Common myeloid progenitor, CD34-positive (primary cell): ENCODE measurements around the gene CCDC158.

Experiments used
- CTCF ChIA-PET: fragments of 350-600 bp; sonication (Branson Sonifier 250); formaldehyde crosslinking; loops from one replicate; lab custom pipeline; 2021; ENCODE audit warnings: antibody characterized with exemption; lab: Charles Lee
- POLR2A ChIA-PET: fragments of 350-600 bp; sonication (Branson Sonifier 250); formaldehyde crosslinking; loops from one replicate; lab custom pipeline; 2021; ENCODE audit warnings: antibody characterized with exemption; lab: Charles Lee
- DNase-seq, 3 donors: peaks; one replicate each; pipeline versions ENCODE4 v3.0.0 to v3.0.0-alpha.2; 2013
- H3K27ac ChIP-seq, 2 experiments: 1 replicate in 1 of 2; 2 replicates in 1 of 2; pipeline ENCODE4 v1.7.0; 2013; ENCODE audit warnings: inconsistent platforms in 2 of 2, low read length in 2 of 2, mild to moderate bottlenecking in 2 of 2, low read depth in 1 of 2, moderate library complexity in 1 of 2; ENCODE audit not compliant: severe bottlenecking in 2 of 2, insufficient read depth in 1 of 2, poor library complexity in 1 of 2
- H3K27me3 ChIP-seq, 5 experiments: replicated peaks in 2 of 5; 1 replicate in 3 of 5; 2 replicates in 2 of 5; pipeline versions ENCODE4 v1.6.1 to v1.7.0; 2013; ENCODE audit warnings: low read length in 4 of 5, mild to moderate bottlenecking in 2 of 5, moderate library complexity in 2 of 5, inconsistent platforms in 1 of 5; ENCODE audit not compliant: insufficient read depth in 5 of 5, control insufficient read depth in 4 of 5
- H3K36me3 ChIP-seq, 4 experiments: 1 replicate in 2 of 4; 2 replicates in 2 of 4; pipeline versions ENCODE4 v1.6.1 to v1.7.0; 2013; ENCODE audit warnings: low read length in 3 of 4, control low read depth in 1 of 4, mild to moderate bottlenecking in 1 of 4; ENCODE audit not compliant: control insufficient read depth in 4 of 4, insufficient read depth in 4 of 4
- H3K4me1 ChIP-seq, 4 experiments: 1 replicate in 3 of 4; 2 replicates in 1 of 4; pipeline versions ENCODE4 v1.6.1 to v1.7.1; 2013; ENCODE audit warnings: low read length in 3 of 4, mild to moderate bottlenecking in 3 of 4, control low read depth in 1 of 4, inconsistent platforms in 1 of 4, moderate library complexity in 1 of 4; ENCODE audit not compliant: control insufficient read depth in 4 of 4, insufficient read depth in 4 of 4; ENCODE audit errors: control extremely low read depth in 1 of 4
- H3K4me3 ChIP-seq, 7 experiments: 1 replicate in 4 of 7; 2 replicates in 3 of 7; pipeline versions ENCODE4 v1.5.1 to v1.7.0; 2013; ENCODE audit warnings: mild to moderate bottlenecking in 7 of 7, low read length in 6 of 7, moderate library complexity in 6 of 7, inconsistent platforms in 2 of 7, low read depth in 2 of 7, control low read depth in 1 of 7; ENCODE audit not compliant: insufficient read depth in 4 of 7, control insufficient read depth in 1 of 7; ENCODE audit errors: extremely low read depth in 1 of 7
- H3K9me3 ChIP-seq, 5 experiments: 1 replicate in 4 of 5; 2 replicates in 1 of 5; pipeline versions ENCODE4 v1.6.1 to v1.7.1; 2013; ENCODE audit warnings: low read length in 4 of 5, mild to moderate bottlenecking in 2 of 5, inconsistent platforms in 1 of 5, low read depth in 1 of 5, moderate library complexity in 1 of 5; ENCODE audit not compliant: control insufficient read depth in 4 of 5, insufficient read depth in 2 of 5; ENCODE audit errors: control extremely low read depth in 1 of 5
- WGBS: methylation state at CpG from one replicate; pipeline ENCODE4 v1.1.5; 2013; ENCODE audit not compliant: insufficient coverage; 5-methylcytosine and 5-hydroxymethylcytosine counted together

Gene CCDC158

DNA sequence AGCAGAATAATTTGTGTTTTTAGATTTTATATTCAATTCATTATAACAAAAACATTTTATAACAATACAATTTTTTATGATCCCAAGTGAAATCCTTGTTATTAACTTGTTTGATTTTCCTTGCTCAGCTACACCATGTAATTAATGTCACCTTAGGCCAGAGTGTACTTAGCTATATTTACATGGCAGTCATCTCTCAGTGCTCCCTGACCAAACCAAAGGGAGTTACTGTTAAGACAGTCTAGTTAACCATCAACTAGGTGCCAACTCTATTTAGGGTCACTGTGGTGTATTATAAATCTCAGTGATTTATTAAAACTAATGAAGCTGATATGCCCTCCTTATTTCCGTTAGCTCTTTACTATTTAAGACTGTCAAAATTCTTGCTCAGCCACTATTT, 44.4 kb downstream of the CCDC158 start:
- no peak overlapping the region for H3K4me3 ChIP-seq
- no peaks in the 10 kb centered on the region for H3K36me3 ChIP-seq
- no peak overlapping the region for H3K27ac ChIP-seq
- H3K4me1 ChIP-seq = peaks cover 0 to 5% (median 1%) of the 10 kb centered on the region in 4 experiments
- ChIA-PET CTCF (interaction anchor here (0.6 to 9.1 kb wide), 15 partner anchors 8 to 196 kb away, joined by 3 to 186 read pairs (median 4); partner anchors contain the start of genes CCDC158 and STBD1), POLR2A (no interaction called here)
- H3K9me3 ChIP-seq = peaks cover 0 to 6% (median 0%) of the 10 kb centered on the region in 5 experiments
- no peaks in the 10 kb centered on the region for H3K27me3 ChIP-seq
- no peak for DNase-seq
- no CpG with 5 or more reads among the region's 1 CpG for WGBS

DNA sequence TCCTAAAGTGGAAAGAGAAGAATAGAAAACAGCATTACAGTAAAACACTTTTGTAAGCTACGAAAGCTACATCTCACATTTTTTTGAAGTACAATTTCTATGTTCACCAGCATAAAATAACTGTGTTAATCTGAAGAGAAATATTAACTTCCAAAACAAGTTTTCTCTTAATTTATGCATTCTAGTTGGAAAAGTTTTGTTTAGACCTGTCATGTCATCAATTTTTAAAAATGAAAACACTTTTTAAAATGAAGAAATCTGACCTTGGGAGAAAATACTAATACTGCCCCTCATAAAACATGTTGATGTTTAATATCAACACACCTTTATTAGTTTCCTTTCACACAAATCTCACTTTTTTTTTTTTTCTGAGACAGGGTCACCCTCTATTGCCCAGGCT, 45.2 kb downstream of the CCDC158 start:
- Histone ChIP-seq H3K9me3 (peaks cover 0 to 2% (median 0%) of the 10 kb centered on the region in 5 experiments), H3K36me3 (no peaks in the 10 kb centered on the region), H3K4me3 (no peak overlapping the region), H3K27me3 (no peaks in the 10 kb centered on the region), H3K4me1 (peaks cover 0 to 5% (median 1%) of the 10 kb centered on the region in 4 experiments), H3K27ac (no peak overlapping the region)
- ChIA-PET POLR2A (no interaction called here), CTCF (interaction anchor here (0.8 to 9.1 kb wide), 10 partner anchors 9 to 379 kb away, joined by 3 to 186 read pairs (median 4); partner anchors contain the start of gene STBD1)
- no peak for DNase-seq
- no CpG with 5 or more reads among the region's 1 CpG for WGBS

DNA sequence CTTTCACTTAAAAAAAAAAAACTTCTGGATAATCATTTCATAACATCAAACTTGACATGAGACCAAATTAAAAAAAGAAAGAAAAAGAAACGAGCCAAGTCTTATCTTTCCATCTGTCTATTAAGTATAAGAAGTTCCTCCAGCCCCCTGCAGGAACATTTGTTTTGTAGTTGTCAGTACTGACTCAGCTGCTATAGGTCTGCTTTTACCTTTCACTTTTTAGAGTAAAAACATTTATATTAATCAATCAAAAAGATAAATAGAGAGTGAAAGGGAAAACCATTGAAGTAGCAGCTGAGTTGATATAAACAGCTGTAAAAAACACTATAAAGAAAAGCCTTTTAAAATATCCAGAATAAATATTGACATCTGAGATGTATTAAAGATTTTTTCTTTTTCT, 46.1 kb downstream of the CCDC158 start:
- Histone ChIP-seq H3K27me3 (no peaks in the 10 kb centered on the region), H3K4me1 (peaks cover 0 to 5% (median 1%) of the 10 kb centered on the region in 4 experiments), H3K27ac (no peak overlapping the region), H3K9me3 (no peaks in the 10 kb centered on the region), H3K4me3 (peak overlapping the region in 1 of 7 experiments; percentile 6), H3K36me3 (no peaks in the 10 kb centered on the region)
- peak; percentile 41 to 67 (median 64) for DNase-seq
- ChIA-PET POLR2A (no interaction called here), CTCF (interaction anchor here (1.0 to 9.1 kb wide), 10 partner anchors 9 to 378 kb away, joined by 3 to 186 read pairs (median 4); partner anchors contain the start of gene STBD1)
- no CpG with 5 or more reads among the region's 1 CpG for WGBS

DNA sequence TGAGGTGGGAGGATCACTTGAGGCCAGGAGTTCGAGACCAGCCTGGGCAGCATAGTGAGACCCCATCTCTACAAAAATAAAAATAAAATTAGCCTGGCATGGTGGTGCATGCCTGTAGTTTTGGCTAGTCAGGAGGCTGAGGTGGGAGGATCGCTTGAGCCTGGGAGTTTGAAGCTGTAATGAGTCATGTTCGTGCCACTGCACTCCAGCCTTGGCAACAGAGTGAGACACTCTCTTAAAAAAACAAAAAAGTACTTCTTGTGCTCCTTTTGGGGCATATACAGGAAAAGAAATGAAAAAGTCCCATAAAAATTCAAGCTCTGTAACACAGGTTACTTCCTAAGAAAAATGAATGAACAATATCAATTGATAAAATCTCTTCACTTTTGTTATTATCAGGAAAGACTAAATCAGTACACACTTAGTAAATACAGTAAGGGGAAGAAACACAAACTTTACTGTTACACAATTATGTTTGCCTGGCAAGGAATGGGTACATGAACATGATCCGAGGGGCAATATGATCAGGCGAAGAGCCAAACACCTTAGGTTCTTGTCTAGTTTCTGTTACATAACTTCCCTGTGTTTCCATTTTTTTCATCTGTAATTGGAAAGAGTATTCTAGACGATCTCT, 46.9 kb downstream of the CCDC158 start:
- CTCF ChIA-PET = interaction anchor here (0.6 to 9.1 kb wide), 5 partner anchors 10 to 199 kb away, joined by 3 to 186 read pairs (median 6); no protein-coding TSS in a partner anchor
- H3K9me3 ChIP-seq = no peaks in the 10 kb centered on the region
- WGBS = 80% methylated on average over 2 of the region's 6 CpGs
- H3K36me3 ChIP-seq = no peaks in the 10 kb centered on the region
- no peaks in the 10 kb centered on the region for H3K27me3 ChIP-seq
- peaks cover 0 to 5% (median 1%) of the 10 kb centered on the region in 4 experiments for H3K4me1 ChIP-seq
- no peak overlapping the region for H3K4me3 ChIP-seq
- peak in 1 of 3 donors; percentile 39 for DNase-seq
- POLR2A ChIA-PET = interaction anchor here (0.6 kb wide), 1 partner anchor 146 kb away, joined by 3 read pairs; no protein-coding TSS in a partner anchor
- H3K27ac ChIP-seq = no peak overlapping the region

DNA sequence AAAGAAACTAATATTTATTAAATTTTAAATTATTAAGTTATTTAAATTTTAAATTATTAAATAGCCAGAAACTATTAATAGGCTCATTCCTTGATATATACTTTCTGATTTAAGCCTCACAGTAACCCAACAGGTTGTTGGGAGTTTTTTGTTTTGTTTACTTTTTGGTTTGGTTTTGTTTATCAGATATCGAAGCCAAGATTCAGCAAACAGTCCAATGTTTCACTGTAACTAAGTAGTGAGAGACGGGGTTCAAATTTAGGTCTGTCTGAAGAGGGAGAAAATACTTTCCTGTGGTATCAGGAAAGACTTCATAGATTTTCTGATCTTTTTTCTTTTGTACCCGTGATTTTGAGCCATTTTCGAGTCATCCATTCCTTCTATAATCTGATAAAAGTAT, 54.2 kb downstream of the CCDC158 start:
- H3K4me3 ChIP-seq = no peak overlapping the region
- no peaks in the 10 kb centered on the region for H3K4me1 ChIP-seq
- ChIA-PET CTCF (no interaction called here), POLR2A (no interaction called here)
- H3K36me3 ChIP-seq = no peaks in the 10 kb centered on the region
- H3K27me3 ChIP-seq = no peaks in the 10 kb centered on the region
- no peak overlapping the region for H3K27ac ChIP-seq
- WGBS = 94% methylated on average over 4 of the region's 4 CpGs
- DNase-seq = no peak
- no peaks in the 10 kb centered on the region for H3K9me3 ChIP-seq

GRCh38 chr4:76365636-76366035, 55.3 kb downstream of the CCDC158 start:
- H3K27ac ChIP-seq = no peak overlapping the region
- H3K36me3 ChIP-seq = no peaks in the 10 kb centered on the region
- ChIA-PET POLR2A (interaction anchor here (1.4 kb wide), 1 partner anchor 59 kb away, joined by 3 read pairs; the partner anchor contains the start of gene STBD1), CTCF (interaction anchor here (0.8 to 1.8 kb wide), 4 partner anchors 12 to 186 kb away, joined by 3 to 7 read pairs (median 4); no protein-coding TSS in a partner anchor)
- H3K4me3 ChIP-seq = no peak overlapping the region
- DNase-seq = no peak
- WGBS = 100% methylated on average over 3 of the region's 3 CpGs
- H3K4me1 ChIP-seq = no peaks in the 10 kb centered on the region
- H3K9me3 ChIP-seq = peaks cover 0 to 2% (median 0%) of the 10 kb centered on the region in 5 experiments
- no peaks in the 10 kb centered on the region for H3K27me3 ChIP-seq

DNA sequence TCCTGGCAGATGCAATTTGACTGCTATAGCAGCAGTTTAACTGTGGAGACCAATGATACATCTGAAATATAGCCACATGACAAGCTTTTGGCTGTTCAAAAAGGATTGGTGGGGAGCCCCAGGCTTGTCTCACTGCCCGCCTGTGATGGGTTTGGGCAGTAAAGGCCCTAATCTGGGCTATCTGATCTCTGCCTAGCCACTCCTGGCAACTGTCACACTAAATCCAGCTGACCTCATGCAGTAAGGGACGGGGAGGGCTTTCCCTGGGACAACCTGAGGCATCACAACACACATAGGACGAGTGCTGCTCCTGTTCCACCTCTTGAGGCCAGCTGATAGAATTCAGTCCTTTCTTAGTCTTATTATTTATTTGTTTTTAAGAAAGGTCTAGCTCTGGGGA, 56.2 kb downstream of the CCDC158 start:
- CTCF ChIA-PET = interaction anchor here (0.8 to 1.8 kb wide), 2 partner anchors 13 to 35 kb away, joined by 4 to 7 read pairs; no protein-coding TSS in a partner anchor
- H3K27me3 ChIP-seq = no peaks in the 10 kb centered on the region
- POLR2A ChIA-PET = interaction anchor here (1.4 kb wide), 1 partner anchor 58 kb away, joined by 3 read pairs; the partner anchor contains the start of gene STBD1
- H3K36me3 ChIP-seq = no peaks in the 10 kb centered on the region
- H3K4me3 ChIP-seq = no peak overlapping the region
- peaks cover 0 to 6% (median 2%) of the 10 kb centered on the region in 5 experiments for H3K9me3 ChIP-seq
- no peaks in the 10 kb centered on the region for H3K4me1 ChIP-seq
- no peak overlapping the region for H3K27ac ChIP-seq
- WGBS = 83% methylated on average over 1 of the region's 3 CpGs
- DNase-seq = no peak
